ENCODE results near the gene PTPRN2.

DNA sequence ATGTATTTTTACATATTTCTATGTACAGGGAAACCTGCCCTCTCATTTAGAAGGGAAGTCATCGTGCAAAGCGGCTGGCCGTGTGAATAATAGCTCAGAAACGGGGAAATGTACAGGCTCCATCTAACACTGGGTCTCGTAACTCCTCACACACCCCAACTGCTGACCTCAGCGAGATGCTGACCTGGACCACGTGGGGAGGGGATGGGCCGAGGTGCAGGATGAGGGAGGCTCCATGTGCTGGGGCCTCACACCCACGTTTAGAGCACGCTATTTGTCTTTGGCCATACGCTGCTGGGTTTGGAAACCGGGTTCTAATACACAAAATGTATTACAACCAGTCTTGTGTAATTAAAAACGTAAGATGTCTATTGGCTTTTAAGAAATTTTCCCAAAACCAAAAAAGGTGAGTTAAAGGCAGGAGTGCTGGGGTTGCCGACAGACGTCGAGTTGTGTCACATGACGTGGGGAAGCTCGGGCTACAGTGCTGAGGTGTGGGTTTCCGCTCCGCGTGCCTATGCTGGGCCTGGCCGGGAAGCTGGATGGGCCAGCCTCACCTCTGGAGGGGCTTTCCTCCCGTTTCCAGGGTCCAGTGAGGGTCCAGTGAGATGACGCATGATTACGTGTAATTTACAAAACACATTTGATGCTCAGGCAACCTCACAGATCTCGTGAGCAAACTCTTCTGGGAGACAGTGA, 1035.2 kb downstream of the PTPRN2 start:
- TF ChIP-seq POLR2A (IDR thresholded peaks at IDR 0.05), result no peak
- TF ChIP-seq, protein P1, sequence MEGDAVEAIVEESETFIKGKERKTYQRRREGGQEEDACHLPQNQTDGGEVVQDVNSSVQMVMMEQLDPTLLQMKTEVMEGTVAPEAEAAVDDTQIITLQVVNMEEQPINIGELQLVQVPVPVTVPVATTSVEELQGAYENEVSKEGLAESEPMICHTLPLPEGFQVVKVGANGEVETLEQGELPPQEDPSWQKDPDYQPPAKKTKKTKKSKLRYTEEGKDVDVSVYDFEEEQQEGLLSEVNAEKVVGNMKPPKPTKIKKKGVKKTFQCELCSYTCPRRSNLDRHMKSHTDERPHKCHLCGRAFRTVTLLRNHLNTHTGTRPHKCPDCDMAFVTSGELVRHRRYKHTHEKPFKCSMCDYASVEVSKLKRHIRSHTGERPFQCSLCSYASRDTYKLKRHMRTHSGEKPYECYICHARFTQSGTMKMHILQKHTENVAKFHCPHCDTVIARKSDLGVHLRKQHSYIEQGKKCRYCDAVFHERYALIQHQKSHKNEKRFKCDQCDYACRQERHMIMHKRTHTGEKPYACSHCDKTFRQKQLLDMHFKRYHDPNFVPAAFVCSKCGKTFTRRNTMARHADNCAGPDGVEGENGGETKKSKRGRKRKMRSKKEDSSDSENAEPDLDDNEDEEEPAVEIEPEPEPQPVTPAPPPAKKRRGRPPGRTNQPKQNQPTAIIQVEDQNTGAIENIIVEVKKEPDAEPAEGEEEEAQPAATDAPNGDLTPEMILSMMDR (IDR thresholded peaks at IDR 0.05), result no peak

Data from sigmoid colon (tissue), 3 donors.